ENCODE results near the gene RPL39L. TPM values are rescaled to one million over a fixed set of nuclear protein-coding genes. Genes with fewer than 3 reads are reported as not detected.
"Not testable (repeated sequence)": the region's sequence is repeated elsewhere in the genome, so short reads cannot be mapped to it uniquely, and the experiment has no call there.

RPL39L gene
- total RNA-seq, 6 experiments from 2014 or later: 6.5 to 20.0 (median 18.0) TPM

DNA sequence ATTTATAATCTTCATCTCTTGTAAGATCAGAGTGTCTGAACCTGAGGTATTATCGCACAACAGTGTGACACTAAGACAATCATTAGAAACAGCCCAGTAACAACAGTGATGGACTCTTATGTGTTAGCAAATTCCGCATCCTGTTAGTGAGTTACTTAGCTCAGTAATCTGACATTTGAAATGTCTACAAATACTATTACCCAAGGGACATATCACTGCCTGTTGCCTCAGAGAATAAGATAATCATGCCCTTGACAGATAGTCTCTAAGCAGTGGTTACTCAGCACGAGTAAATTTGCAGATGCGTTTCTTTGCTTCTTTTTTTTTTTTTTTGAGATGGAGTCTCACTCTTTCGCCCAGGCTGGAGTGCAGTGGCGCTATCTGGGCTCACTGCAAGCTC, 44.6 kb upstream of the RPL39L start:
- TF ChIP-seq, protein P1, sequence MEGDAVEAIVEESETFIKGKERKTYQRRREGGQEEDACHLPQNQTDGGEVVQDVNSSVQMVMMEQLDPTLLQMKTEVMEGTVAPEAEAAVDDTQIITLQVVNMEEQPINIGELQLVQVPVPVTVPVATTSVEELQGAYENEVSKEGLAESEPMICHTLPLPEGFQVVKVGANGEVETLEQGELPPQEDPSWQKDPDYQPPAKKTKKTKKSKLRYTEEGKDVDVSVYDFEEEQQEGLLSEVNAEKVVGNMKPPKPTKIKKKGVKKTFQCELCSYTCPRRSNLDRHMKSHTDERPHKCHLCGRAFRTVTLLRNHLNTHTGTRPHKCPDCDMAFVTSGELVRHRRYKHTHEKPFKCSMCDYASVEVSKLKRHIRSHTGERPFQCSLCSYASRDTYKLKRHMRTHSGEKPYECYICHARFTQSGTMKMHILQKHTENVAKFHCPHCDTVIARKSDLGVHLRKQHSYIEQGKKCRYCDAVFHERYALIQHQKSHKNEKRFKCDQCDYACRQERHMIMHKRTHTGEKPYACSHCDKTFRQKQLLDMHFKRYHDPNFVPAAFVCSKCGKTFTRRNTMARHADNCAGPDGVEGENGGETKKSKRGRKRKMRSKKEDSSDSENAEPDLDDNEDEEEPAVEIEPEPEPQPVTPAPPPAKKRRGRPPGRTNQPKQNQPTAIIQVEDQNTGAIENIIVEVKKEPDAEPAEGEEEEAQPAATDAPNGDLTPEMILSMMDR (IDR thresholded peaks at IDR 0.05): no peak
- H3K4me1 Mint-ChIP-seq (ENCODE audit: low read depth): peaks cover 64% of the 10 kb centered on the region
- H3K36me3 Mint-ChIP-seq (ENCODE audit: low read depth): no peaks in the 10 kb centered on the region; the same call in 1 of the 2 replicates
- H3K9me3 Mint-ChIP-seq: no peaks in the 10 kb centered on the region
- H3K27me3 Mint-ChIP-seq (ENCODE audit: insufficient read depth): 0 out of 2 replicates have a peak, but pooled peaks cover 3% of the 10 kb centered on the region
- no peak overlapping the region for H3K27ac Mint-ChIP-seq
- H3K4me3 Mint-ChIP-seq: no peak overlapping the region
- DNase-seq: no peak

DNA sequence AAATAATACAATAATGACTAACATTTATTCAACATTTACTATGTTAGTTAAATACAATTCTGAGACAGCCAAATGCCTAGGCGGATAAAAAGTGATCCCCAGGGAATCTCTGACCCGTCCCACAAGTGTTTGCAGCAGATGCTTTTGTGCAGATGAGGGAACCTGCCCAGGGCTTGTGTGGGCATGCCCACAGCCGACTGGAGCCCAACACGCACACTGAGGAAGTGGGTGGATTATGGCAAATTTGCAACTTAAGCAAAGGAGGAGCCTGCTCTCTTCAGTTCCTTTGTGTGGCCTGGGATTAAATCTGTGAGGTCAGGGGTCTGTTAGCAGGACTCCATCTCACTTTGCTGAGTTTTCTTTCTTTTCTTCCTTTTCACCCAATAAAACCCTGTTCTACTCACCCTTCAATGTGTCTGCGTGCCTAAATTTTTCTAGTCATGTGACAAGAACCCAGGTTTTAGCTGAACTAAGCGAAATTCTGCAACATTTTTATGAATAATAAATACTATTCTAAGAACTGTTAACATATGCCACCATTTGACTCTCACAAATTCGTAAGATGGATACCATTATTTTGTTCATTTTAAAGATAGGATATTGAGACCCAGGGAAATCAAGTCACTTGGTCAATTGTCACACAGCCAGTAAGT, 44.0 kb upstream of the RPL39L start:
- no peak overlapping the region for H3K4me3 Mint-ChIP-seq
- TF ChIP-seq, protein P1 (IDR thresholded peaks at IDR 0.05): no peak
- H3K36me3 Mint-ChIP-seq (ENCODE audit: low read depth): no peaks in the 10 kb centered on the region; the same call in 1 of the 2 replicates
- no peak overlapping the region for H3K27ac Mint-ChIP-seq
- H3K9me3 Mint-ChIP-seq: no peaks in the 10 kb centered on the region
- H3K4me1 Mint-ChIP-seq (ENCODE audit: low read depth): peaks cover 62% of the 10 kb centered on the region
- DNase-seq: no peak
- 0 out of 2 replicates have a peak, but pooled peaks cover 3% of the 10 kb centered on the region for H3K27me3 Mint-ChIP-seq (ENCODE audit: insufficient read depth)

DNA sequence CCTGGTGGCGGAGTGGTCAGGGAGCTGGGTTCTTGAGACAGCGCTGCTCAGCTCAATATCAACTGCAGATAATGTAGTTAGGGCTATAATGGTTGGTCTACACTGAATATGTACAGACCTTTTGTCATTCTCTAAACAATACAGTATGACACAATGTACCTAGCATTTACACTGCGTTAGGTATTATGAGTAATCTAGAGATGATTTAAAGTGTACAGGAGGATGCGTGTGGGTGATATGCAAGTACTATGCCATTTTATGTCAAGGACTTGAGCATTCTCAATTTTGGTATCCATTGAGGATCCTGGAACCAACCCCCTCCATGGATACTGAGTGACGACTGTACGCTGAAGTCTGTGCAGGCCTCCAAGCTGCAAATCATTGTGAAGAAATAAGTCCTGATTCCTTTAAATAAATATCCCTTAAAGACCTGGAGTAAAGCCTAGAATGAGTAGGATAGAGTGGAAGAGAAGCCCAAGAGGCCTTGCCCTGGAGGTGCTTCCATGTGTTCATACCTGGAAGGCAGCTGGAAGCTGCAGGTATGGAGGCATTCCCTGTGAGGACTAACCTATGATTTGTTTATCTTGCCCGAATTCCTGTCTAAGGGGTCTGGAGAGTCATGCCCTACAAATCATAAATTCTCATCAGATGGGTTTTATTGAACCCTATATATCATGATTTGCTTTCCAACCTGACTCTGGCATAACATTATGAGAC, 42.3 kb upstream of the RPL39L start:
- Mint-ChIP-seq H3K36me3 (ENCODE audit: low read depth) (no peaks in the 10 kb centered on the region; the same call in 1 of the 2 replicates), H3K9me3 (no peaks in the 10 kb centered on the region), H3K4me3 (no peak overlapping the region), H3K27ac (no peak overlapping the region), H3K4me1 (ENCODE audit: low read depth) (peaks cover 45% of the 10 kb centered on the region), H3K27me3 (ENCODE audit: insufficient read depth) (0 out of 2 replicates have a peak, but pooled peaks cover 3% of the 10 kb centered on the region)
- TF ChIP-seq, protein P1 (IDR thresholded peaks at IDR 0.05): no peak
- no peak for DNase-seq

DNA sequence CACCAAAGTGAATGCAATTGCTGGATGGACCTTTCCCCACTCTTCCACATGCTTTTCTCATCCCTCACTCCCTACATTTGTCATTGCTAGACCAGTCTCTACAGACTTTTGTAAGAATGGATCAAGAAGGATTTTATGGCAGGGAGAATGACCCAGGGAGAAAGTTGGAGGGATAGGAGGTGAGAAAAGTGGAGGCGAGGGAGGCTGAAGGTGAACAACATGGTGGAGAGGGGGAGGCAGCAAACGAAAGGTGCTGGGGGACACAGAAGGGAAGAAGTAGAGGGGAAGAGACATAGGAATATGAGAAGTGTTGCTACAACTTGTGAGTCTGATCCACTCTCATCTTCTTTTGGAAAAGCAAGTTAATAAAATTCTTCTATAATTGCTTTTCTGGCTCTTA, 33.6 kb upstream of the RPL39L start:
- Mint-ChIP-seq H3K36me3 (ENCODE audit: low read depth) (no peaks in the 10 kb centered on the region), H3K4me1 (ENCODE audit: low read depth) (peaks cover 36% of the 10 kb centered on the region), H3K27me3 (ENCODE audit: insufficient read depth) (no peaks in the 10 kb centered on the region; the same call in none of the 2 replicates), H3K27ac (no peak overlapping the region), H3K4me3 (no peak overlapping the region), H3K9me3 (no peaks in the 10 kb centered on the region)
- DNase-seq: no peak
- TF ChIP-seq, protein P1 (IDR thresholded peaks at IDR 0.05): no peak

DNA sequence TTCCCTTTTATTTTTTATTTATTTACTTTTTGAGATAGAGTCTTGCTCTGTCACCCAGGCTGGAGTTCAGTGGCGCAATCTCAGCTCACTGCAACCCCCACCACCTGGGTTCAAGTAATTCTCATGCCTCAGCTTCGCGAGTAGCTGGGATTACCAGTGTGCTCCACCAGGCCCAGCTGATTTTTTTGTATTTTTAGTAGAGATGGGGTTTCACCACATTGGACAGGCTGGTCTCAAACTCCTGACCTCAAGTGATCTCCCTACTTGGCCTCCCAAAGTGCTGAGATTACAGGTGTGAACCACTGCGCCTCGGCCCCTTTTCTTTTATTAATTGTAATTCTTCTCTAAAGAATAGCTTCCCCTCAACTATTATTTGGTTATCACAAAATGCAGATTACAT, 31.6 kb upstream of the RPL39L start:
- peaks cover 36% of the 10 kb centered on the region for H3K4me1 Mint-ChIP-seq (ENCODE audit: low read depth)
- not testable (repeated sequence) for H3K27ac Mint-ChIP-seq; H3K36me3 Mint-ChIP-seq (ENCODE audit: low read depth); DNase-seq; H3K27me3 Mint-ChIP-seq (ENCODE audit: insufficient read depth); H3K9me3 Mint-ChIP-seq; H3K4me3 Mint-ChIP-seq
